ENCODE results near the gene FBXL14.

FBXL14 gene

DNA sequence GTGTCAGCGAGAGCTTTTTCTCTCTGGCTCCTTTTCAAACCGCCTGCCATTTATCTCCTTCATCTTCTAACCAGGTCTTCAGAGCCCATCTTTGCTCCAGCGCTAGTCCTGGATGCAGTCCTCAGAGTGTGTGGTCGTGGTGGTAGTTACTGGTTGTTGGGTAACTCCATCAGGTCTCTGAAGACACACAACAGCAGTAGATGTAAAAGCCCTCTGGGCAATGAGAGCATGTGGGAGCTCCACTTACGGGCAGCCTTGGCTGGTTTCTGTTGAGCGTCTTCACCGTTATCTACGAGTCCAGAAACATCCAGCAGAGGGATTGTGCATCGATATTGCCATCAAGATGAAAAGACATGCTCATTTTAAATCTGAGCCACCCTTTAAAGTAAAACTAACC, 61.2 kb downstream of the FBXL14 start:
- peak in 1 of 2 donors; percentile 33 for DNase-seq

DNA sequence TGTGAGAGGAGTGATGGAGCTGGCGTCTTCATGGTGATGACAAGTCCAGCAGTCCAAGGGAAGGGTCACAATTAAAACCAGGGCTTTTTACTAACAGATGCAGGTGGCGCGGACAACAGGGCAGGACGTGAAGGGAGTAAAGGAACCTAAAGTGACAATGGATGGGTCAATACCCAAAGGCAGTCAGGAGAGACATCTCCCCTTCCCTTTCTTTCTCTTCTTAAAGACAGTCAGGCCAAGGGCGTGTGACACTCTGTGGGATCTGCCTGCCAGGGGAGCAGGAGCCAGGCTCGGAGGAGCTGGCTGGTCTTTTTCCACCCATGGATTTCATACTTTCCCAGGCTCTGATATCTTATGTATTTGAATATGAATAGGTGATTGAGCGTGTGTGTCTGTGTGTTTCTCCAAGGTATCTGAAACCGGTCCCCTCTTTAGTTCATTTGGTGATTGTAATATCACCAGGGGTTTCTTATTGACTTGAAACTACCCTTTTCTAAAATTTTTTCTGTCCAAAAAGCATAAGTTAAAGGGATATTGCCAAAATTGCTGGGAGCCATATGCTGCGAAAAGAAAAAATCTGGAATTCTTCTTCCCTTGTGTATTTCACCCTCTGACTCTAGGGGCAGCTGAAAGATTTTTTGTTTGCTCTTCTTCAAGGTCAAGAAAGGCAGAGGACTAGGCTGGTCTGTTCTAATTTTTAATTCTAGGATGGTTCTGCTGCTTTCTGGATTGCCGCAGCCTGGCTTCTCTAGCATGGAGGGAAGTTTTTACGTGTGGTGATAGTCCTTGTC, 61.8 kb downstream of the FBXL14 start:
- DNase-seq, result no peak

DNA sequence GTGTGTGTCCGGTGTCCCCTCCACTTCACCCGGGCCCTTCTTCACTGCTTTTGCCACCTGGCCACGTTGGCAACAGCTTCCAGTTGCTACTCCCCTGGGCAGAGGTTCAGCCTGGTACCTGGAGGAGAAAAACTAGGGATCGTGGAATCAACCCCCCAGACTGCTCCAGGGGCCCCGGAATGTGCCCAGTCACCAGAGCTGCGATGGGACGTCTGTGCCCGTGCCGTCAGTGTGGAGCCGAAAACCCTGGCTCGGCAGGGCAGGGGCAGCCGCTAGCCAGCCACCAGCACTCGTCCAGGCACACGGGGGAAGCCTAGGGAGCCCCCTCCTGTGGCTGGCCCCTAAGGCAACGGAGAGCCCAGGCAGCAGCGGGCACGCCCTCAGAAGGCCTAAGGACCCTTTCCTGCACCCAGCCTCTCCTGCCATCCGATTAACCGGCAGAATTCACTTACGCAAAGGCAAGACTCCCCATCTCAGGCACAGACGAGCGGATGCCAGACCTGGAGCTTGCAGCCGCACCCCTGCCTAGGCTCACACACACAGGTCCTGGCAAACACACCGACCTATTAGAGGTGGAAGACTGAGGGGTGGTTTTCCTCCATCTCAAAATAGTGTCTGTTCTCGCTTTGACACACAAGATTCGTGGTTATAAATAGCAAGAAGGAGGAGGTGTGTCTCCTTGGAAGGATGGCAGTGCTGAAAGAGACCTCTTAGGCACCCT, 62.6 kb downstream of the FBXL14 start:
- no peak for DNase-seq

DNA sequence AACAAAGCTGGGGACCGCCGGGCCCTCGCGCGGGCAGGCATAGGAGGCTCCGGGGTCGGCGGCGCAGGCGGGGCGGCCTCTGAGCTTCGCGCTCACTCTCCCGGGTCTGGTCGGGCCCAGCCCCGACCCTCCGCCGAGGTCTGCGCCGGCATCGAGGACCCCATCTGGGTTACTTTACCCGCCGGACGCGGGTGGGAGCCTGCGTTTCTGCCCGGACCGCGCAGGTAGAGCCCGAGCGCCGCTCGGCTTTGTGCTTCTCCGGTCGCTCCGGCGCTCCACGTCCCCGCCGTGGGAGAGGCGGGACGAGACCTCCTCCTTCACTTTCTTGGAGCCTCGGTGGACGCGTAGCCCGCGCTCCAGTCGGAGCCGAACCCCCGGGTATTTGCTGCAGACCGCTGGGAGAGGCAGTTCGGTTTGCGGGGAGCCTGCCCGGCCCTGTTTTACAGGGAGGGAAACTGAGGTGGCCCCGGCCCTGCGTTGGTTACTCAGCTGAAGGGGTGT, 63.2 kb downstream of the FBXL14 start:
- no peak for DNase-seq

DNA sequence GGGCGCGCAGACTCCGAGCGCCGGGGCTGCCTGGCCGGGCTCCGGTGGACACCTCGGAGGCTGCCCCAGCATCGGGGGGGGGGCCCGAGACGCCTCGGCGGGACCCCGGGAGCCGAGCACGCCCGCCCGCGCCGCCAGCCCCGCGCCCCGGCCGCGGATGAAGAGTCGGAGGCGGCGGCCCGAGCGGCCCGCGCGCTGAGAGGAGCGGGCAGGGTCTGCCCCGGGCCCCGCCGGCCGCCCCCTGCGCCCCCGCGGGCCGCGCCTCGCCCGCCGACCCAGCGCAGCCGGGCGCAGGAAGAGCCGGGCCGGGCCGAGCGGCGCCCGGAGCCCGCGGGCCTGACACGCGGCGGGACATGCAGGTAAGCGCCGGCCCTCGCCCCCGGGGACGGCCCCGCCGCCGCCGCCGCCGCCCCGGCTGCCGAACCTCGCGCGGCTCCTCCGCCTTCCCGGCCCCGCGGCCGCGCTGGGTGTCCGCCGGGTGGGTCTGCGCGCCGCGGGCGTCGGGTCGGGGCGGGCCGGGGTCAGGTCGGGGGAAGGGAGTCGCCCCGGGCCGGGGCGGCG, 63.7 kb downstream of the FBXL14 start:
- DNase-seq, result no peak

DNA sequence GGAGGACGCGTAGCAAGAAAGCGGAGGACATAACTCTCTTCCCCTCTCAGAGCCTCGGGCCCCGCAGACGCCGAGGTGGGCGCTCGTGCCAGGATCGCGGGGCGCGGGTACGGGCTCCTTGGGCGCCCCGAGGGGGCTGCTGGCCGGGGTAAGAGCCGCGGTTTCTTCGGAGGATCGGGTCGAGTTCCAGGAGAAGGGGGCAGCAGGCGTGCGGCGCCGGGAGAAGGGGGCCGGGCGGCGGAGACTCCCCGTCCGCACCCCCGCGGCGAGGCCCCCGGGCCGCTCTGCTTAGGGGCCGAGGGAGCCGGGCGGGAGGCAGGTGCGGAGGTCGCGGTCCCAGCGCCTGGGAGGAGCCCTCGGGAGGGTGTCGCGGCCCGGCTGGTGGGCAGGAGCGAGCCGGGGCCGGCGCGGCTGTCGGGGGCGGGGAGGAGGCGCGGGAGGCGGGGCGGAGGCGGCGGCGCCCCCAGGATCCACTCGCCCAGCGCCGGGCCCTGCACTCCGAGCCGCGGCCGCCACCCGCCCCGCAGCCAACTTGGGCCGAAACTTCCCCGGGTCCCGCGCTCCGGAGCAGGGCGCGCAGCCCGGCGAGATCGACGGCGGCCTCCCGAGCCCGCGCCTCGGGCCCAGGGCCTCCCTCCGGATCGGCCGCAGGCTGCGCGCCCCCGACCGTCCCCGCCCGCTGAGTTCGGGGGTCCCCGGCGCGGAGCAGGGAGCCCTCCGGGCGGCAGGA, 64.4 kb downstream of the FBXL14 start:
- DNase-seq, result no peak

DNA sequence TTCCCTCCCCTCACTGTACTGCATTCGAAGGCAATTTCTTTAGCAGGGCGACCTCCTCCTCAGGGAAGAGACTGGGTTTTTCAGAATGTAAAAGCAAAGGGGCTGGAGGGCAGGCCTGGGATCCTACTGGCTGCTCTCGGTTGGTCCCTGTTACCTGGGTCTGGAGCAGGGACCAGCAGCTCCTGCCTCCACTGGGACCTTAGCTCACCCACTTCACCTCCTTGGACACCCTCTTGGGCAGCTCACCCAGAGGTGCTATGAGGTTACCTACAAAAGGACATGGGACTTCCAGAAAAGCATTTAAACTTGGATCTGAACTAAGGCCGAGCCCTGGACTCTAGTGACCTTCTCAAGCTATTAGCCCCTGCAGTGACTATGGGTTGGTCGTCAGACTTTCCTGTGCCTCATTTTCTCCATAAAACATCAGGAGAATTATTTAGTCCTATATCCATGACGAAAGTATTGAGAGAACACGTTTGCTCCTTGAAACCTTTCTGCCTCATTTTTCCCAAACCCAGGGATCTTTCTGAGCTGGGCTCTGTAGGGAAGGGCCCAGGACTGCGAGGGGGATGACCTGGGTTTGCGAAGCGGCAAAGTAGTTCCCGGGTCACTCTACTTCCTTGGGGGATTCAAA, 65.0 kb downstream of the FBXL14 start:
- no peak for DNase-seq

DNA sequence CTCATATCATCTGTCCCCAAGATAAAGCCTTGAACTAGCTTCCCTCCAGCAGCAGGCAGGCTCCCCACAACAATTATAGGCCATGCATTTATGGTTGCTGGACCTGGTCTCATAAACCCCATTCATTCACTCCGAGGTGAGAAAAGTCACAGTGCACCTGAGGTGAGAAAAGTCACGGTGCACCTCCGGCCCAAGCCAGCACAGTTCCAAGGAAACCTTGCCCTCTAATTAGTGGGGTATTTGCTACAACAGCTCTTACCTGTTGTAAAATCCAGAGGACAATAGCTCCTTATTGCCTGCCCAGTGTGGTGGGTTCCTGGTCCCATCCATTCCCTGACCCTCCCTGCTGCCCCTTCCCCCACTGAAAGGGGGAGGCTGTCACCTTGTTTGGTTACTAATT, 65.6 kb downstream of the FBXL14 start:
- DNase-seq, result no peak

DNA sequence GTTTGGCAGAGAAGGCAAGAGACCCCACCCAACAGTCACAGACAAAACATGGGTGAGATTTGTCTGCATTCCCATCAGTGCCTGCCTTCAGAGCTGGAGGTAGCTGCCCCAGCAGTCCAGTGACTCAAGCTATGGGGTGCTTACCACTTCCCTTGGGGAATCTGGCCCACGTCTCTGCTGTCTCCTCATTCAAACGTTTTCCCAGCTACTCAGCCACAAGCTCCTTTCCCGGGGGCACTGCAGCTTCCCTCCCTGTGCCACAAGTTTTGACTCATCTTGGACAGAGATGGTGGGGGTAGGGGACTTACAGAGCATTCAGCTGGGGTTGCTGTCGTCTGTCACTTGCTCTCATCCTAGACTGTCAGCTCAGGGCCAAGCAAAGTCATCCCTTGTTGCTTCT, 66.6 kb downstream of the FBXL14 start:
- no peak for DNase-seq

DNA sequence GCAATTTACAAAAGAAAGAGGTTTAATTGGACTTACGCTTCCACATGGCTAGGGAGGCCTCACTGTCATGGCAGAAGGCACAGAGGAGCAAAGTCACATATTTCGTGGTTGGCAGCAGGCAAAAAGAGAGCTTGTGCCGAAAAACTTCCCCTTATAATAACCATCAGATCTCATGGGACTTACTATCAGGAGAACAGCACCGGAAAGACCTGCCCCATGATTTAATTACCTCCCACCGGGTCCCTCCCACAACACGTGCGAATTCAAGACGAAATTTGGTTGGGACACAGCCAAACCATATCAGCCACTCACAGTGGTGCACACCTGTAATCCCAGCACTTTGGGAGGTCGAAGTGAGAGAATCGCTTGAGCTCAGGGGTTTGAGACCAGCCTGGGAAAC, 68.5 kb downstream of the FBXL14 start:
- DNase-seq, result no peak

DNA sequence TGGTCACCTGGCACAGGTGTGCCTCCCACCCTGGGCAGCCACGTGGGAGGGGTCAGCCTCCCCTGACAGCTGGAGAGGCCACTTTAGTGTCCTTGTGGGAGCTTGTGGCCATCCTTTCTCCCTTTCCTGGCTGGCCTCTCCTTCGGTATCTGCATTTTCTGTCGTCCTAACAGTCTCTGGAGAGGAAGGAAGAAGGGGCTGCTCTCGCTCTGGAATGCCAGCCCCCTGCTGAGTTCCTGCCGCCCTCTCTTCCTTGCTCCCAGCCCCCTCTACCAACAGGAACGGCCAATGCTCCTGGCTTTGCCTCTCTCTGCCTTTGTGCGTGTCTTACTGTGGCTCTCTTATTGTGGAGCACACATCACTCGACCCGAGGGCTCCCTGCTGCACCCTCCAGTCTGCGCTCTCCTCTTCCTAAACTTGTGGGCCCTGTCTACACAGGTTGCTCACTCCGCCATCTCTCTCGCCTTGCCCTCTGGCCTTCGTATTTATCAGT, 70.8 kb downstream of the FBXL14 start:
- DNase-seq, result no peak

DNA sequence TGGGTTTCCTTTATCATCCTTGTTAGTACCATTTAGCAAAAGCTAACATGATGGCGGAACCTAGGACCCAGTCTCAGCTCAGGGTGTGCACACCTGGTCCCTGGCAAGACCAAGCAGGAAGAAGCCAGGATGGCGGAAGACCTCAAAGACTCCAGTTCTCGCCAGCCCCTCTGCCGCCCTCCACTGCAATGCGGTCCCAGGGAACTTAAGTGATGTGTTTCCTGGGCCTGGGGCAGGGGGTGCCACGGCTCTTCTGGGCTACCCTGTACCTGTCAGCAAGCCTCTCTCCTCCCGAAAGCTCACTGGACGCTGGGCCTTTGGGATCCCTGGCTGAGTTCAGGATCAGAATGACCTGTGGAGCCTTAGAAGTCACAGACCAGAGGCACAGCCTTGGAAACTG, 71.3 kb downstream of the FBXL14 start:
- DNase-seq, result no peak

DNA sequence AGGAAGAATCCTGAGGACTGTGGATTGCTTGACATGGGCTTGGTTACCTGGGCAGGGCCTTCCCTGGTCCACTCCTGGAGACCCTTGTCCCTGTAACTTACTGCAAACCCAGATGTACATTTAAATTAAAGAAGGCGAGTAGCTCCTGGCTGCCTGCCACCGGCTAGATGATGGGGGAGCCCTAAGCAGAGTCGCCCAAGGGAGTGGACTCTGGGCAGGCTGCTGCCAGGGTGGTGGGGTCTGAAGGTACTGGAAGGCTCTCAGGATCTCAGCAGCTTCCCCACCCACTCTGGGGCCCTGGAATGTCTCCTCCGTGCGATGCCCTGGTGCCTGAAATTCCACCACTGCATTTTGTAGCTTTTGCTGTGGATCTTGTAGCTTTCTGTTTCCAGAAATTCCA, 74.7 kb downstream of the FBXL14 start:
- DNase-seq, result no peak

DNA sequence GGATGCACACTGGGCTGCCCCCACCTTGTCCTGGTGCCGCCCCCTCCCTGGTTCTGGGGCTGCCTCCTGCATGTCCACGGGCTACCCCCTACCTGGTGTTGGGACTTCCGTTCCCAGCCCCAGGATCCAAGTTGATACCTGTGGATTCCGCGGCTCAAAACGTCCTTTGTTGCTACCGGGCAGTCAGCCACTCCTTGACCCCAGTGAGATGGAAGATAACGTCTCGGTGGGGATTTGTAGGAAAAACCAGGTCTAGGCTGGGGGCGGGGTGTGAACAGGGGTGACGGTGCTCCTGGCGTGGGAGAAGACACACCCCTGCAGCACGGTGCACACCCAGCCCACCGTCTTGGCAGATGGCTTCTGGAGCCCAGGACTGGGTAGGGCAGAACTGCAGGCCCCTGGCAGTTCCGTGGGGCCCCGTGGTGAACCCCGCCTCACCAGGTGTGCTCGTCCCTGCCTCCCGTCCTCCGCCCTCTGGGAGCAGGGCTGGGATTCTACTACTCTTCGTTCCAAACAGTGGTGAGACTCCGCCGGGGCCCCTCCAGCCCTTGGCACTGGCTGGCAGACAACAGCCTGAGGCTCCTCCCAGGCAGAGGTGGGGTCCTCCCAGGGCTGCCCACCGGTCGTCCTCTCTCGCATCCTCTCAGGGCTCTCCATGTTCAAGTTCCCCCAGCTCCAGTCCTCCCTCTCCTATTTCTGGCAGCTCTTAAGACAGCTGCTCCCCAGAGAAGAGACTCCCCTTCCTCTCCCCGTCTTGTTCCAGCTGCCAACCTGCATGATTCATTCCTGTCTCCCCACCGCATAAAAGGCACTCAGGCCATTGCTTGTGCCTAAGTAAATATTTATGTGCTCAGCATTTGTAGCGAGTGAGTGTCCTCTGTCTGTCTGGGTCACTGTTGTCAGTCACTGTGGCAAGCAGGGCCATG, 75.5 kb downstream of the FBXL14 start:
- no peak for DNase-seq

DNA sequence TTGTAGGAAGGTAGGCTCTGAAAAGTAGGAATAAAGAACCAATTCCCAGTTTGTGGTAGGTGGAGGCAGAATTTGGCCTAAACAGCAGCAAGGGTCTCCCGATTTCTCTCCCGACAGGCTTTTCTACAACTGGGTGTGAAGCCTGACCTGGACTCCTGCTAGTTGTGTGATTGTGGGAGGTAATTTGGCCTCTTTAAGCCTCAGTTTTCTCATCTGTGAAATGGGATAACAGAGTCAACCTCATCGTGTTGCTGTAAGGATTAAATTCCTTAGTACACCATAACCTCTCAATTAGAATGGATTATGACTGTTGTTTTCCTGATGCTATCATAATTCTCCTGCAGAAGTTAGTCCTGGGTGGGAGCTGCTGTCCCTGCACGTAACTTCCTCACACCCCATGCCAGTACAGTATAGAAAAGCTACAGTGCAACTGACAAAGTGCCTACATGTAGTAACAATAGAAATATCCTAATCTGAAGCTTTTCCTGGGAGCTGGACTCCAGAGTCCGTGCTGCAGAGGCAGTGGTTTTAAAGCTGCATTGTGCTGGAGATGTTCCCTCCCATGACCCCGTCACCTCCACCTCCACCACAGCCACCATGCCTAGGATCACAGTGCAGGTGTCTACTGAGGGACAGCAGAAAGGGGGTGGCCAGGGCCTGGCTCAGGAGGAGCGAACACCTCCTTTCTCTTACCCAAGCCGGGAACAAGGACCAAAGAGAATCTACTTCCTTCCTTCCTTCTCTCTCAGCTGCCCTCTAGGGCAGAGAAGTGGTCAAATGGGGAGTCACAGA, 76.5 kb downstream of the FBXL14 start:
- DNase-seq, result no peak

DNA sequence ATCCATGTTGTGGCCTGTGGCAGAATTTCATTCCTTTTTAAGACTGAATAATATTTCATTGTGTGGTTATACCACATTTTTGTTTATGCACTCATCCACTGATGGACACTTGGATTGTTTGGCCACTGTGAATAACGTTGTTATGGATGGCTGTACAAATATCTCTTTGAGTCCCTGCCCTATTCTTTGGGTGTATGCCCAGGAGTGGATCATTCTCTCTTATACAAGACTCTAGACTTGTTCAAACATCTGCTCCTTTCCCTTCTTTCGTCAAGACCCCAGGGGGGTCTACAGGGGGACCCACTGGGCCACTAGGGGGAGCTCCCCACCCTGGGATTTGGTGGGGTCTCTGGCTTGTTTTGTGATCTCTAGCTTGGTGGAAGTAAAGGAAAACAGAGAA, 77.4 kb downstream of the FBXL14 start:
- no peak for DNase-seq

Measured in CD4-positive, alpha-beta T cell treated with Interleukin-4 for 1 hour (primary cell).